Measurements from ENCODE around the gene RANGAP1. TPM values are rescaled to one million over a fixed set of nuclear protein-coding genes. Genes with fewer than 3 reads are reported as not detected.

RANGAP1 gene
- total and polyA plus RNA-seq, 12 donors = 23.2 to 90.3 (median 31.4) TPM

DNA sequence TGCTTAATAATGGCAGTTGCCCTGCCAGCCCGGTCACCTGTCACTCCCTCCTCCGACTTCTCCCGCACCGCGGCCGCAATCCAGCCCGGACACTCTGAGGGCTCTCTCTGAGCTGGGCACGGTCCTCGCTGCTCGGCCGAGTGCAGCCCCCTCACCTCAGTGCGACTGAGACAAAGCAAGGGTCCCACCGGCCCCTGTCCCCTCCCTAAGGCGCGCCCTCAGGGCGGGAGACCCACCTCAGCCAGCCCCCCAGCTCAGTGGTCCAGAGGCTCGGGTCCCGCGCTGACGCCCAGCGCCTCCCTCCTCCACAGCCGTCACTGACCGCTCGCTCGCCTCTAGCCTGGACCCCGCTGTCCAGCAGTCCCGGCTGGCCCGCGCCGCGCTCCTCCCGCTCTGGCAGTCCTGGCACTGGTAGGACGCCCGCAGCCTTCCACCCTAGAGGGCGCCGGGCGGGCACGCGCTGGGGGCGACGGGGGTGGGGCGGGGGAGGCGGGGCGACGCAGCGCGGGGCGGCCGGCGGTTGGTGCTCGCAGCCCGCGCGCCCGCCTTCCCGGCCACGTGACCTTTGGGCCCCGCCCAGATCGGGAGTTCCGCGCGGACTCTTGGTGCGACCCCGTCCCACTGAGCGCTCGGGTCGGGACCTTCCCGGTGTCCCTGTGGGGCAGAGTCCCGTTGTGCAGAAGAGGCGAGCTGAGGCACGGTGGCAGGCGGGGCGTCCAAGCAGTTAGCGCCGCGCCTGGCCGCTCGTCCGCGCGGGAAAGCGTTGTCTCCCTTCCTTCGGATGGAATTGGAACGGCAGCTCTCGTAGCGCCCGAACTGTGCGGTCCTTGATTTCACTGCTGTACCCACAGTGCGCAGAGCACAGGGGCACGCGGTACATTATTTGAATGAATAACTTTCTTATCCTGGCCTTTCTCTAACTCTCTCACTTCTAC is 88.7 kb downstream of the RANGAP1 start:
- H3K27me3 ChIP-seq = no peaks in the 10 kb centered on the region
- H3K36me3 ChIP-seq = no peaks in the 10 kb centered on the region
- no peaks in the 10 kb centered on the region for H3K9me3 ChIP-seq
- peak overlapping the region in 8 of 10 donors; percentile 29 to 75 (median 54) for H3K27ac ChIP-seq
- ATAC-seq (peak; percentile 95 to 97 (median 96)), DNase-seq (peak; percentile 84 to 88)
- H3K4me1 ChIP-seq = peaks cover 5 to 19% (median 17%) of the 10 kb centered on the region in 9 donors
- TF ChIP-seq, protein P1, sequence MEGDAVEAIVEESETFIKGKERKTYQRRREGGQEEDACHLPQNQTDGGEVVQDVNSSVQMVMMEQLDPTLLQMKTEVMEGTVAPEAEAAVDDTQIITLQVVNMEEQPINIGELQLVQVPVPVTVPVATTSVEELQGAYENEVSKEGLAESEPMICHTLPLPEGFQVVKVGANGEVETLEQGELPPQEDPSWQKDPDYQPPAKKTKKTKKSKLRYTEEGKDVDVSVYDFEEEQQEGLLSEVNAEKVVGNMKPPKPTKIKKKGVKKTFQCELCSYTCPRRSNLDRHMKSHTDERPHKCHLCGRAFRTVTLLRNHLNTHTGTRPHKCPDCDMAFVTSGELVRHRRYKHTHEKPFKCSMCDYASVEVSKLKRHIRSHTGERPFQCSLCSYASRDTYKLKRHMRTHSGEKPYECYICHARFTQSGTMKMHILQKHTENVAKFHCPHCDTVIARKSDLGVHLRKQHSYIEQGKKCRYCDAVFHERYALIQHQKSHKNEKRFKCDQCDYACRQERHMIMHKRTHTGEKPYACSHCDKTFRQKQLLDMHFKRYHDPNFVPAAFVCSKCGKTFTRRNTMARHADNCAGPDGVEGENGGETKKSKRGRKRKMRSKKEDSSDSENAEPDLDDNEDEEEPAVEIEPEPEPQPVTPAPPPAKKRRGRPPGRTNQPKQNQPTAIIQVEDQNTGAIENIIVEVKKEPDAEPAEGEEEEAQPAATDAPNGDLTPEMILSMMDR (IDR thresholded peaks at IDR 0.05) = peak in 5 of 9 donors; percentile 11 to 36 (median 21)
- peak overlapping the region; percentile 70 to 89 (median 85) for H3K4me3 ChIP-seq
- intact Hi-C loops (cut with DNase I) = loop anchor here in 4 of 10 donors (2.0 to 10.0 kb wide), 6 partner anchors 35 to 167 kb away; partner anchors contain the start of gene RANGAP1 (in 2 of the 4)
- WGBS, 2 donors = 1% methylated on average over 85 to 91 of the region's 91 CpGs

Small RNA genes within 50 kb of the gene (microRNA-seq; reads per million reads assigned to microRNA genes)
- 0 reads per million in 2 donors for gene MIR6889

Other genes starting within 250 kb of the RANGAP1 start
- gene EP300, start 193.6 kb downstream of the RANGAP1 start, total RNA-seq = 10 to 100 TPM; 23.4 to 41.7 (median 36.4) TPM
- 10 to 100 TPM in 1 of 2 donors, 1 to 10 TPM in 1; 5.8 to 13.9 TPM for gene EP300, start 193.6 kb downstream of the RANGAP1 start, polyA plus RNA-seq
- 10 to 100 TPM; 12.0 to 18.5 (median 15.1) TPM for gene L3MBTL2, start 80.9 kb downstream of the RANGAP1 start, total RNA-seq
- 10 to 100 TPM; 10.0 to 17.4 TPM for gene L3MBTL2, start 80.9 kb downstream of the RANGAP1 start, polyA plus RNA-seq
- gene CHADL, start 45.3 kb downstream of the RANGAP1 start, total RNA-seq = 10 to 100 TPM in 5 of 10 donors, 1 to 10 TPM in 5; 7.2 to 33.2 (median 10.6) TPM
- gene CHADL, start 45.3 kb downstream of the RANGAP1 start, polyA plus RNA-seq = 10 to 100 TPM in 1 of 2 donors, 1 to 10 TPM in 1; 4.5 to 46.6 TPM
- gene ZC3H7B, start 15.3 kb upstream of the RANGAP1 start, total RNA-seq = 10 to 100 TPM; 31.7 to 51.5 (median 36.7) TPM
- gene ZC3H7B, start 15.3 kb upstream of the RANGAP1 start, polyA plus RNA-seq = 10 to 100 TPM; 21.4 to 23.0 TPM
- 10 to 100 TPM in 9 of 10 donors, 1 to 10 TPM in 1; 8.6 to 29.1 (median 18.4) TPM for gene TEF, start 95.8 kb upstream of the RANGAP1 start, total RNA-seq
- gene TEF, start 95.8 kb upstream of the RANGAP1 start, polyA plus RNA-seq = 10 to 100 TPM in 1 of 2 donors, 1 to 10 TPM in 1; 5.5 to 10.6 TPM
- gene TOB2, start 160.6 kb upstream of the RANGAP1 start, total RNA-seq = 10 to 100 TPM; 26.4 to 84.9 (median 47.9) TPM
- gene TOB2, start 160.6 kb upstream of the RANGAP1 start, polyA plus RNA-seq = 10 to 100 TPM; 29.2 to 33.8 TPM
- 10 to 100 TPM; 13.3 to 27.2 (median 20.2) TPM for gene PHF5A, start 182.5 kb upstream of the RANGAP1 start, total RNA-seq
- 10 to 100 TPM; 36.3 to 41.3 TPM for gene PHF5A, start 182.5 kb upstream of the RANGAP1 start, polyA plus RNA-seq
- 1,000 to 10,000 TPM in 1 of 10 donors, 100 to 1,000 TPM in 9; 587 to 1,020 (median 900) TPM for gene ACO2, start 182.9 kb upstream of the RANGAP1 start, total RNA-seq
- 100 to 1,000 TPM; 180 to 375 TPM for gene ACO2, start 182.9 kb upstream of the RANGAP1 start, polyA plus RNA-seq

Measured in heart right ventricle (tissue), 16 donors.